Upper lobe of right lung (tissue), 1 donor: Measurements from ENCODE around the gene PPIG. TPM values are rescaled to one million over a fixed set of nuclear protein-coding genes. Genes with fewer than 3 reads are reported as not detected.

Experiments
- ATAC-seq: fragments of 200-7000 bp; cut with Tn5 transposase; one replicate; pipeline ENCODE4 v1.9.1; 2020; ENCODE audit warnings: mild to moderate bottlenecking, moderate library complexity
- DNase-seq: peaks from one replicate; pipeline ENCODE4 v3.0.0-alpha.2; 2020
- H3K27ac ChIP-seq: fragments of 200-600 bp; one replicate; pipeline ENCODE4 v1.8.0; 2022
- H3K27me3 ChIP-seq: fragments of 200-600 bp; one replicate; pipeline ENCODE4 v1.8.0; 2022; ENCODE audit warnings: mild to moderate bottlenecking
- H3K36me3 ChIP-seq: fragments of 200-600 bp; one replicate; pipeline ENCODE4 v1.8.0; 2022
- H3K4me1 ChIP-seq: fragments of 200-600 bp; one replicate; pipeline ENCODE4 v1.8.0; 2022
- H3K4me3 ChIP-seq: fragments of 200-600 bp; one replicate; pipeline ENCODE4 v1.8.0; 2022; ENCODE audit warnings: mild to moderate bottlenecking
- H3K9me3 ChIP-seq: fragments of 200-600 bp; one replicate; pipeline ENCODE4 v1.8.0; 2022
- intact Hi-C: fragments of 100-400 bp; cut with DNase I; formaldehyde crosslinking; loops from one replicate; pipeline ENCODE4 v1.11.0; 2022
- total RNA-seq: library from RNA; stranded (reverse); fragmentation: NEBNext Ultra II Directional; extraction: Animal tissue kit (Norgen Biotek cat#: 25700); gene quantifications from one replicate; pipeline ENCODE4 v1.2.1, GENCODE V29; 2021
- TF ChIP-seq, protein P1 (sequence below): fragments of 200-600 bp; IDR thresholded peaks from one replicate; pipeline ENCODE4 v1.8.0; 2022; ENCODE audit warnings: antibody characterized with exemption
- donor health status: DM: no; HTN: yes; CAD: no; lungs with severe emphysema.

PPIG gene
- total RNA-seq, 1 donor from 2014 or later: 50.5 TPM

DNA sequence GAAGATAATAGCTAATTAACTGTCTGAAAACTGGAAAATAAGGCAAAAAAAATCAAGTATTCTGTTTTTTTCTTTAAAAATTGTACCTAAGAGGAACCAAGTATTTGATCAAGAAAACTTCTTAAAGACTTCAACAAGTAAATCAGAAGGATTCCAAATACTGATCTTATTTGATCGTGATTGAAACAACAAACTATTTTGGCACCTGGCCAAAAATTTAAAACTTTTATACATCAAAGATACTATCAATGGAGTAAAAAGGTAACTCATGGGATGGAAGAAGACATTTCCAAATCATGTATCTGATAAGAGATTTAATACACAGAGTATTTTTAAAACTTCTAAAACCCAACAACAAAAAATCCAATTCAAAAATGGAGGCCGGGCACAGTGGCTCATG lies 63.3 kb downstream of the PPIG start:
- intact Hi-C loops: no loop called here
- ATAC-seq: no peak
- TF ChIP-seq, protein P1, sequence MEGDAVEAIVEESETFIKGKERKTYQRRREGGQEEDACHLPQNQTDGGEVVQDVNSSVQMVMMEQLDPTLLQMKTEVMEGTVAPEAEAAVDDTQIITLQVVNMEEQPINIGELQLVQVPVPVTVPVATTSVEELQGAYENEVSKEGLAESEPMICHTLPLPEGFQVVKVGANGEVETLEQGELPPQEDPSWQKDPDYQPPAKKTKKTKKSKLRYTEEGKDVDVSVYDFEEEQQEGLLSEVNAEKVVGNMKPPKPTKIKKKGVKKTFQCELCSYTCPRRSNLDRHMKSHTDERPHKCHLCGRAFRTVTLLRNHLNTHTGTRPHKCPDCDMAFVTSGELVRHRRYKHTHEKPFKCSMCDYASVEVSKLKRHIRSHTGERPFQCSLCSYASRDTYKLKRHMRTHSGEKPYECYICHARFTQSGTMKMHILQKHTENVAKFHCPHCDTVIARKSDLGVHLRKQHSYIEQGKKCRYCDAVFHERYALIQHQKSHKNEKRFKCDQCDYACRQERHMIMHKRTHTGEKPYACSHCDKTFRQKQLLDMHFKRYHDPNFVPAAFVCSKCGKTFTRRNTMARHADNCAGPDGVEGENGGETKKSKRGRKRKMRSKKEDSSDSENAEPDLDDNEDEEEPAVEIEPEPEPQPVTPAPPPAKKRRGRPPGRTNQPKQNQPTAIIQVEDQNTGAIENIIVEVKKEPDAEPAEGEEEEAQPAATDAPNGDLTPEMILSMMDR: no peak
- Histone ChIP-seq H3K9me3 (no peaks in the 10 kb centered on the region), H3K27me3 (no peaks in the 10 kb centered on the region), H3K4me3 (no peak overlapping the region), H3K4me1 (no peaks in the 10 kb centered on the region), H3K36me3 (no peaks in the 10 kb centered on the region), H3K27ac (no peak overlapping the region)
- DNase-seq: no peak

DNA sequence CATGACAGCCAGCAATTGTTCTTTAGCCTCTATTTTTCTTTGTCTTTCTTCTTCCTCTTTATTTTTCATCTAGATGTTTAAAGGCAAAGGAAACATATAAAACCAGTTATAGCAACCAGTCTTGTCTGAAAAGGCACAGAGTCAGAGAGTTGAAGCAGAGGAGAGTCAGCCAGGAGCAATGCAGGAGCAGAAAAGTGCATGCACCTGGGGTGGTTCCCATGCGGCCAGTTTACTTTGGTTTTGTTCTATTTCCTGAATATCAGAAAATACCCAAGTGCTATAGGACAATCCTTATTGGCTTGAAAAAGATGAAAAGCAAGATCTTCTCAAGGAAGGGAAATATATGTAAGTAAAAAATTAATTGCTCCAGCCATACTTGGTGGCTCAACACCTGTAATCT lies 65.1 kb downstream of the PPIG start:
- intact Hi-C loops: no loop called here
- DNase-seq: no peak
- no peak for ATAC-seq

DNA sequence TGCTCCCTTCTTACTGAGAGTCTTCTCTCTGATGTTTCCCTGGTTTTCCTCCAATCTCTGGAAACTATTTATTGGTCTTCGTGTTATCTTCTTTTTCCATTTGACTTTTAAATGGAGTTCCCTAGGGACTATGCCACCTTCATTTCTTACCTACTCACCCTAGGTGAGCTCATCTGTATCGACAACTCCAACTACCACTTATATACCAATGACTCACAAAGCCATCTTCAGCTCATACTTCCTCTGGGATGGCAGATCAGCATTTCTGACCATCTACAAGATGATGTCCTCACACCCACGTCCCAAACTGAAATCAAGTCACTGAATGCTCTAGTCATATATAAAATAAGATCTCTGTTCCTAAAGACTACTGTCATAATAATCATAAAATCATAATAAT lies 69.5 kb downstream of the PPIG start:
- TF ChIP-seq, protein P1: no peak
- ATAC-seq (no peak), DNase-seq (no peak)
- Histone ChIP-seq H3K36me3 (no peaks in the 10 kb centered on the region), H3K27ac (no peak overlapping the region), H3K4me1 (no peaks in the 10 kb centered on the region), H3K27me3 (peaks cover 5% of the 10 kb centered on the region), H3K4me3 (no peak overlapping the region), H3K9me3 (no peaks in the 10 kb centered on the region)
- intact Hi-C loops: no loop called here

More for the DNA sequence above, 65.1 kb downstream of the PPIG start:
- TF ChIP-seq, protein P1: no peak
- Histone ChIP-seq H3K36me3 (no peaks in the 10 kb centered on the region), H3K27ac (no peak overlapping the region), H3K4me3 (no peak overlapping the region), H3K27me3 (peaks cover 5% of the 10 kb centered on the region), H3K9me3 (no peaks in the 10 kb centered on the region), H3K4me1 (no peaks in the 10 kb centered on the region)

DNA sequence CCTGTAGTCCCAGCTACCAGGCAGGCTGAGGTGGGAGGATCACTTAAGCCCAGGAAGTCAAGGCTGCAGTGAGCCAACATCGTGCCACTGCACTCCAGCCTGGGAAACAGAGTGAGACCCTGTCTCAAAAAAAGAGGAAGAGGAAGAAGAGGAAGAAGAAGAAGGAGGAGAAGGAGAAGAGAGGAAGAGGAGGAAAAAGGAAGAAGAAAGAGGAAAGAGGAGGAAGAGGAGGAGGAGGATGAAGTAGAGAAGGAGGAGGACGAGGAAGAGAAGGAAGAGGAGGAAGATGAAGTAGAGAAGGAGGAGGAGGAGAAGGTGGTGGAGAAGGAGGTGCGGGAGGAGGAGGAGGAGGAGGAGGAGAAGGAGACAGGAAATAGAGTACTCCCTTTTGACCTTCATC lies 72.0 kb downstream of the PPIG start:
- H3K36me3 ChIP-seq: no peaks in the 10 kb centered on the region
- no peak for ATAC-seq
- no peak for DNase-seq
- intact Hi-C loops: no loop called here
- H3K4me3 ChIP-seq: no peak overlapping the region
- no peaks in the 10 kb centered on the region for H3K9me3 ChIP-seq
- TF ChIP-seq, protein P1: no peak
- H3K27ac ChIP-seq: no peak overlapping the region
- peaks cover 5% of the 10 kb centered on the region for H3K27me3 ChIP-seq
- H3K4me1 ChIP-seq: no peaks in the 10 kb centered on the region

DNA sequence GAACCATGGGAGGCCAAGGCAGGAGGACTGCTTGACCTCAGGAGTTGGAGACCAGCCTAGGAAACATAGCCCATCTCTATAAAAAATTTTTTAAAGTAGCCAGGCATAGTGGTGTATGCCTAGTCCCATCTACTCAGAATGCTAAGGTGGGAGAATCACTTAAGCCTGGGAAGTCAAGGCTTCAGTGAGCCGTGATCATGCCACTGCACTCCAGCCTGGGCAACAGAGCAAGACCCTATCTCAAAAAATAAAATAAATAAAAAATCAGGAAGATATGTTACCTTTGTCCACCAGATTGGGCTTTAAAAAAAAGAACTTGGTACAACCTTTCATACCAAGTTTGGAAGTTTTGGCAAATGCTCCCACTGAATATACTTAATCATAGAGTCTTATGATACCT lies 74.7 kb downstream of the PPIG start:
- intact Hi-C loops: no loop called here
- no peaks in the 10 kb centered on the region for H3K4me1 ChIP-seq
- H3K9me3 ChIP-seq: no peaks in the 10 kb centered on the region
- DNase-seq: no peak
- no peak overlapping the region for H3K4me3 ChIP-seq
- ATAC-seq: no peak
- TF ChIP-seq, protein P1: no peak
- no peaks in the 10 kb centered on the region for H3K36me3 ChIP-seq
- H3K27me3 ChIP-seq: peaks cover 2% of the 10 kb centered on the region
- H3K27ac ChIP-seq: no peak overlapping the region

DNA sequence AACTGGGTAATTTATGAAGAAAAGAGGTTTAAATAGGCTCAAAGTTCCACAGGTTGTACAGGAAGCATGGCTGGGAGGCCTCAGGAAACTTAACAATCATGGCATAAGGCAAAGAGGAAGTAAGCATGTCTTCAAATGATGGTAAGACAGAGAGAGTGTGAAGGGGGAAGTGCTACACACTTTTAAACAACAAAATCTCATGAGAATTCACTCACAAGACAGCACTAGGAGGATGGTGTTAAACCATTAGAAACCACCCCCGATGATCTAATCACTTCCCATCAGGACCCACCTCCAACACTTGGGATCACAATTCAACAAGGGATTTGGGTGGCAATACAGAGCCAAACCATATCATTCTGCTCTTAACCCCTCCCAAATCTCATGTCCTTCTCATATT lies 75.2 kb downstream of the PPIG start:
- H3K27me3 ChIP-seq: no peaks in the 10 kb centered on the region
- DNase-seq (no peak), ATAC-seq (no peak)
- no peaks in the 10 kb centered on the region for H3K36me3 ChIP-seq
- intact Hi-C loops: no loop called here
- no peak overlapping the region for H3K27ac ChIP-seq
- H3K4me3 ChIP-seq: no peak overlapping the region
- TF ChIP-seq, protein P1: no peak
- no peaks in the 10 kb centered on the region for H3K9me3 ChIP-seq
- no peaks in the 10 kb centered on the region for H3K4me1 ChIP-seq
